GM23338 (cell line): Measurements from ENCODE around the gene OR51G1. TPM values are rescaled to one million over a fixed set of nuclear protein-coding genes. Genes with fewer than 3 reads are reported as not detected.

Experiments
- ATAC-seq: fragments of 200-7000 bp; cut with Tn5 transposase; 3 replicates; pipeline ENCODE4 v1.9.1; 2020
- DNase-seq: peaks from one replicate; pipeline ENCODE4 v3.0.0-alpha.2; 2015; ENCODE audit warnings: low spot score
- H2AFZ ChIP-seq: fragments of 200-600 bp; sonication (generic); 2 replicates; pipeline ENCODE4 v1.8.0; 2016; ENCODE audit warnings: antibody characterized with exemption, mild to moderate bottlenecking, moderate library complexity
- H3F3A ChIP-seq: fragments of 200-600 bp; sonication (generic); replicated peaks from 2 replicates; pipeline ENCODE4 v1.8.0; 2017; ENCODE audit warnings: antibody characterized with exemption, mixed run types, low read depth
- H3K27ac ChIP-seq: fragments of 200-600 bp; sonication (generic); 2 replicates; pipeline ENCODE4 v1.6.1; 2016; ENCODE audit warnings: low read depth
- H3K27me3 ChIP-seq: fragments of 200-600 bp; sonication (generic); 2 replicates; pipeline ENCODE4 v1.8.0; 2016; ENCODE audit warnings: mild to moderate bottlenecking, mixed run types, moderate library complexity; ENCODE audit not compliant: insufficient read depth
- H3K36me3 ChIP-seq: fragments of 200-600 bp; sonication (generic); 2 replicates; pipeline ENCODE4 v1.8.0; 2016; ENCODE audit warnings: mild to moderate bottlenecking; ENCODE audit not compliant: insufficient read depth
- H3K4me1 ChIP-seq: fragments of 200-600 bp; sonication (generic); 2 replicates; pipeline ENCODE4 v1.8.0; 2016; ENCODE audit warnings: mild to moderate bottlenecking, moderate library complexity; ENCODE audit not compliant: insufficient read depth
- H3K4me2 ChIP-seq: fragments of 200-600 bp; sonication (generic); 2 replicates; pipeline ENCODE4 v1.7.1; 2017; ENCODE audit warnings: mixed run types
- H3K4me3 ChIP-seq: fragments of 200-600 bp; sonication (generic); 2 replicates; pipeline ENCODE4 v1.6.1; 2016; ENCODE audit warnings: mixed run types
- H3K79me2 ChIP-seq: fragments of 200-600 bp; sonication (generic); replicated peaks from 2 replicates; pipeline ENCODE4 v1.8.0; 2017; ENCODE audit warnings: mild to moderate bottlenecking; ENCODE audit not compliant: insufficient read depth
- H3K9me2 ChIP-seq: fragments of 200-600 bp; sonication (generic); 2 replicates; pipeline ENCODE4 v1.8.0; 2017; ENCODE audit not compliant: insufficient read depth
- H4K20me1 ChIP-seq: fragments of 200-600 bp; sonication (generic); replicated peaks from 2 replicates; pipeline ENCODE4 v1.8.0; 2017; ENCODE audit warnings: mild to moderate bottlenecking; ENCODE audit not compliant: insufficient read depth
- H3K27ac Mint-ChIP-seq: 2 replicates; pipeline ENCODE4 v1.8.0; 2020; ENCODE audit warnings: inconsistent platforms, mild to moderate bottlenecking, moderate library complexity, mixed read lengths
- H3K27me3 Mint-ChIP-seq: 3 replicates; pipeline ENCODE4 v1.8.0; 2022; ENCODE audit warnings: low read depth, mild to moderate bottlenecking, moderate library complexity, mixed read lengths, inconsistent platforms; ENCODE audit not compliant: insufficient read depth, poor library complexity
- H3K36me3 Mint-ChIP-seq: 3 replicates; pipeline ENCODE4 v1.8.0; 2021; ENCODE audit warnings: low read depth, mild to moderate bottlenecking, inconsistent platforms, moderate library complexity, mixed read lengths
- H3K4me1 Mint-ChIP-seq: 3 replicates; pipeline ENCODE4 v1.8.0; 2020; ENCODE audit warnings: mild to moderate bottlenecking, inconsistent platforms, mixed read lengths
- H3K4me3 Mint-ChIP-seq: 3 replicates; pipeline ENCODE4 v1.8.0; 2021; ENCODE audit warnings: moderate library complexity, mild to moderate bottlenecking, inconsistent platforms, mixed read lengths
- H3K9me3 Mint-ChIP-seq: 3 replicates; pipeline ENCODE4 v1.8.0; 2020; ENCODE audit warnings: moderate library complexity, mild to moderate bottlenecking, inconsistent platforms, mixed read lengths
- CREB1 ChIP-seq: fragments of 250-450 bp; sonication (Bioruptor Pico); IDR thresholded peaks from 2 replicates; pipeline ENCODE4 v1.5.0; 2020; ENCODE audit warnings: low read depth, mild to moderate bottlenecking, moderate library complexity
- CTCF ChIP-seq, 2 experiments: fragments of 200-600 bp in 1 of 2; sonication (generic) in 1 of 2; conservative IDR thresholded peaks; 2 replicates each; pipeline versions ENCODE4 v1.5.1 to v1.6.1; 2016 to 2017; ENCODE audit warnings: antibody characterized with exemption in 2 of 2, low read depth in 2 of 2, mild to moderate bottlenecking in 2 of 2, moderate library complexity in 1 of 2
- EZH2 ChIP-seq: fragments of 200-600 bp; sonication (generic); IDR thresholded peaks from one replicate; pipeline ENCODE4 v1.8.0; 2017; ENCODE audit warnings: antibody characterized with exemption, mild to moderate bottlenecking, low read depth; ENCODE audit not compliant: unreplicated experiment
- EZH2phosphoT487 ChIP-seq: fragments of 200-600 bp; sonication (generic); IDR thresholded peaks from one replicate; pipeline ENCODE4 v1.8.1; 2018; ENCODE audit warnings: antibody characterized with exemption; ENCODE audit not compliant: unreplicated experiment
- POLR2AphosphoS5 ChIP-seq: IDR thresholded peaks from 2 replicates; pipeline ENCODE4 v1.6.1; 2016; ENCODE audit warnings: antibody characterized with exemption, low read depth
- REST ChIP-seq: IDR thresholded peaks from one replicate; pipeline ENCODE4 v1.6.1; 2018; ENCODE audit warnings: antibody characterized with exemption; ENCODE audit not compliant: unreplicated experiment
- STAT1 ChIP-seq: IDR thresholded peaks from one replicate; pipeline ENCODE4 v1.6.1; 2016; ENCODE audit warnings: antibody characterized with exemption; ENCODE audit not compliant: unreplicated experiment
- ZNF114 ChIP-seq: fragments of 250-450 bp; sonication (Bioruptor Pico); IDR thresholded peaks from 2 replicates; pipeline ENCODE4 v1.5.0; 2020; ENCODE audit warnings: mild to moderate bottlenecking, moderate library complexity
- ZNF331 ChIP-seq: fragments of 250-450 bp; sonication (Bioruptor Pico); IDR thresholded peaks from 2 replicates; pipeline ENCODE4 v1.5.0; 2020; ENCODE audit warnings: low read depth, mild to moderate bottlenecking, moderate library complexity
- polyA plus RNA-seq: library from polyadenylated mRNA; unstranded; fragments of >200 nt; fragmentation: Nextera tagmentation; extraction: Ambion mirVana; gene quantifications from 2 replicates; pipeline ENCODE4 v1.2.1, GENCODE V29; 2016
- total RNA-seq: library from RNA; depleted of rRNA; stranded (reverse); fragments of >200 nt; shearing (Covaris generic); gene quantifications from 2 replicates; pipeline ENCODE4 v1.2.3, GENCODE V29; 2014
- TF ChIP-seq, protein P1 (sequence below): IDR thresholded peaks from 2 replicates; pipeline ENCODE4 v1.6.1; 2016; ENCODE audit warnings: antibody characterized with exemption

Gene OR51G1
- total and polyA plus RNA-seq, 2 experiments from 2014 or later = not detected

DNA sequence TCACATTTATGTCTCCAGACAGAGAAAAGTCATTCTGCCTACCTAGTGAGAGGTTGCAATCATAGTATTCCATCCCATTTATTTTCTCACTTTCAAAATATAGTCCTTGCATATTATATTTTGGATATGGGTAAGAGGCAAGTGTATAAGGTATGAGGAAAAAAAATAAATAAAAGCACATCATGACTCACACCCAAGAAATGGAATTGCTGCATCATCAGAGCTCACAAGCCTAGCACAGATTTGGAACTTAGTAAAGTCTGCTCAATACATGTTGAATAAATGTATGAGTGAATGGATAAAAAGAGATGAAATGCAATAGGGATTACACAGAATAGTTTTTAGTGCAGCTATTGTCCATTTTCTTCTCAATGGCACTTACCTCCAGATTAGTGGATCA is 2.5 kb upstream of the OR51G1 start:
- Histone ChIP-seq H3K79me2 (no peaks in the 10 kb centered on the region), H3F3A (no peaks in the 10 kb centered on the region), H3K27ac (no peak overlapping the region), H3K27me3 (no peaks in the 10 kb centered on the region), H3K4me1 (no peaks in the 10 kb centered on the region), H3K36me3 (no peaks in the 10 kb centered on the region), H3K4me2 (no peak overlapping the region), H4K20me1 (no peaks in the 10 kb centered on the region), H3K4me3 (no peak overlapping the region), H3K9me2 (no peaks in the 10 kb centered on the region), H2AFZ (no peak overlapping the region)
- H3K4me1 Mint-ChIP-seq = no peaks in the 10 kb centered on the region
- no peak overlapping the region for H3K27ac Mint-ChIP-seq
- DNase-seq (no peak), ATAC-seq (no peak)
- H3K36me3 Mint-ChIP-seq = no peaks in the 10 kb centered on the region
- no peak for TF ChIP-seq EZH2phosphoT487
- TF ChIP-seq CTCF (conservative IDR thresholded peaks at IDR 0.05; ENCODE audit: low read depth in 2 of 2) = no peak
- TF ChIP-seq ZNF331 (CRISPR knock-in tag) = no peak
- H3K9me3 Mint-ChIP-seq = no peaks in the 10 kb centered on the region
- H3K4me3 Mint-ChIP-seq = no peak overlapping the region
- peaks cover 1% of the 10 kb centered on the region for H3K27me3 Mint-ChIP-seq

- H4K20me1 ChIP-seq = no peaks in the 10 kb centered on the region
- TF ChIP-seq CTCF (conservative IDR thresholded peaks at IDR 0.05; ENCODE audit: low read depth in 2 of 2) (no peak), REST (no peak), POLR2AphosphoS5 (no peak), ZNF331 (CRISPR knock-in tag) (no peak), EZH2 (no peak), CREB1 (no peak), STAT1 (no peak), ZNF114 (no peak)
- TF ChIP-seq, protein P1, sequence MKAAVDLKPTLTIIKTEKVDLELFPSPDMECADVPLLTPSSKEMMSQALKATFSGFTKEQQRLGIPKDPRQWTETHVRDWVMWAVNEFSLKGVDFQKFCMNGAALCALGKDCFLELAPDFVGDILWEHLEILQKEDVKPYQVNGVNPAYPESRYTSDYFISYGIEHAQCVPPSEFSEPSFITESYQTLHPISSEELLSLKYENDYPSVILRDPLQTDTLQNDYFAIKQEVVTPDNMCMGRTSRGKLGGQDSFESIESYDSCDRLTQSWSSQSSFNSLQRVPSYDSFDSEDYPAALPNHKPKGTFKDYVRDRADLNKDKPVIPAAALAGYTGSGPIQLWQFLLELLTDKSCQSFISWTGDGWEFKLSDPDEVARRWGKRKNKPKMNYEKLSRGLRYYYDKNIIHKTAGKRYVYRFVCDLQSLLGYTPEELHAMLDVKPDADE = no peak
Observed at GRCh38 chr11:4922304-4922703, 1.8 kb downstream of the OR51G1 start.

More at GRCh38 chr11:4922304-4922703, 1.8 kb downstream of the OR51G1 start:
- H3K27ac ChIP-seq = no peak overlapping the region
- no peak for ATAC-seq
- H3K4me1 Mint-ChIP-seq = no peaks in the 10 kb centered on the region
- no peaks in the 10 kb centered on the region for H3K4me1 ChIP-seq
- H3K36me3 Mint-ChIP-seq = no peaks in the 10 kb centered on the region
- no peaks in the 10 kb centered on the region; the same call in 1 of the 2 replicates for H3K9me2 ChIP-seq
- H3K36me3 ChIP-seq = no peaks in the 10 kb centered on the region
- DNase-seq = no peak
- H3K79me2 ChIP-seq = no peaks in the 10 kb centered on the region
- no peaks in the 10 kb centered on the region for H3K9me3 Mint-ChIP-seq
- no peak overlapping the region for H2AFZ ChIP-seq
- H3K27me3 ChIP-seq = no peaks in the 10 kb centered on the region
- H3K27ac Mint-ChIP-seq = no peak overlapping the region
- no peak overlapping the region for H3K4me3 ChIP-seq
- H3K4me3 Mint-ChIP-seq = no peak overlapping the region
- peaks cover 1% of the 10 kb centered on the region for H3K27me3 Mint-ChIP-seq
- no peaks in the 10 kb centered on the region for H3F3A ChIP-seq
- H3K4me2 ChIP-seq = no peak overlapping the region
